Body of pancreas (tissue), 4 donors: ENCODE measurements around the gene ZP2.

ENCODE experiments used
- CTCF ChIP-seq, 7 experiments: fragments of 450-650 bp in 4 of 7; fragments of 200-600 bp in 3 of 7; sonication (generic) in 3 of 7; IDR thresholded peaks; one replicate each; pipeline ENCODE4 v1.5.1; 2016 to 2019; ENCODE audit warnings: antibody characterized with exemption in 7 of 7
- POLR2A ChIP-seq, 3 donors: fragments of 450-650 bp; IDR thresholded peaks; one replicate each; pipeline ENCODE4 v1.6.1; 2016; ENCODE audit warnings: antibody characterized with exemption in 3 of 3, mild to moderate bottlenecking in 2 of 3

GRCh38 chr16:21162661-21163151 is 48.7 kb downstream of the ZP2 start:
- TF ChIP-seq CTCF (IDR thresholded peaks at IDR 0.05) (no peak), POLR2A (IDR thresholded peaks at IDR 0.05) (no peak)
